Fibroblast of lung (primary cell): Measurements from ENCODE around the gene KAT5. TPM values are rescaled to one million over a fixed set of nuclear protein-coding genes. Genes with fewer than 3 reads are reported as not detected.

Experiments
- DNase-seq, 2 donors: peaks; one replicate each; pipeline versions ENCODE4 v3.0.0 to v3.0.0-alpha.2; 2010; ENCODE audit warnings: low read depth in 2 of 2
- H2AFZ ChIP-seq: 2 replicates; pipeline ENCODE4 v1.5.1; 2012; ENCODE audit warnings: low read length, control low read depth, inconsistent platforms
- H3K27ac ChIP-seq: 2 replicates; pipeline ENCODE4 v1.5.1; 2011; ENCODE audit warnings: low read length, control low read depth; ENCODE audit not compliant: insufficient read depth
- H3K27me3 ChIP-seq: 2 replicates; pipeline ENCODE4 v1.5.1; 2011; ENCODE audit warnings: mild to moderate bottlenecking, low read length; ENCODE audit not compliant: control insufficient read depth, insufficient read depth
- H3K36me3 ChIP-seq: 2 replicates; pipeline ENCODE4 v1.5.1; 2011; ENCODE audit warnings: low read length; ENCODE audit not compliant: control insufficient read depth, insufficient read depth
- H3K4me1 ChIP-seq: 2 replicates; pipeline ENCODE4 v1.5.1; 2011; ENCODE audit warnings: low read length; ENCODE audit not compliant: control insufficient read depth, insufficient read depth; ENCODE audit errors: extremely low read depth
- H3K4me2 ChIP-seq: 2 replicates; pipeline ENCODE4 v1.5.1; 2011; ENCODE audit warnings: low read length, control low read depth; ENCODE audit not compliant: insufficient read depth; ENCODE audit errors: extremely low read depth
- H3K4me3 ChIP-seq, 4 experiments: fragments of 200-600 bp in 1 of 4; sonication (generic) in 1 of 4; replicated peaks in 1 of 4; 2 replicates each; pipeline ENCODE4 v1.5.1; 2011 to 2016; ENCODE audit warnings: low read length in 4 of 4, low read depth in 3 of 4, mild to moderate bottlenecking in 3 of 4, control low read depth in 2 of 4, inconsistent platforms in 1 of 4, mixed read lengths in 1 of 4; ENCODE audit not compliant: insufficient read depth in 1 of 4; ENCODE audit errors: control extremely low read depth in 1 of 4
- H3K79me2 ChIP-seq: 2 replicates; pipeline ENCODE4 v1.5.1; 2012; ENCODE audit warnings: mild to moderate bottlenecking, low read length, inconsistent platforms; ENCODE audit not compliant: control insufficient read depth, insufficient read depth
- H3K9ac ChIP-seq: 2 replicates; pipeline ENCODE4 v1.5.1; 2011; ENCODE audit warnings: mild to moderate bottlenecking, low read length, control low read depth; ENCODE audit not compliant: insufficient read depth
- H3K9me3 ChIP-seq: 2 replicates; pipeline ENCODE4 v1.5.1; 2012; ENCODE audit warnings: low read depth, low read length; ENCODE audit not compliant: control insufficient read depth, insufficient read depth
- H4K20me1 ChIP-seq: 2 replicates; pipeline ENCODE4 v1.5.1; 2011; ENCODE audit warnings: low read length; ENCODE audit not compliant: control insufficient read depth, insufficient read depth; ENCODE audit errors: extremely low read depth
- CTCF ChIP-seq, 2 donors: IDR thresholded peaks in 1 of 2; conservative IDR thresholded peaks in 1 of 2; 1 replicate in 1 of 2; 2 replicates in 1 of 2; pipeline ENCODE4 v1.5.1; 2011 to 2012; ENCODE audit warnings: low read length in 2 of 2, control low read depth in 1 of 2, inconsistent platforms in 1 of 2, low read depth in 1 of 2, mild to moderate bottlenecking in 1 of 2
- EZH2 ChIP-seq: IDR thresholded peaks from 2 replicates; pipeline ENCODE4 v1.5.1; 2012; ENCODE audit warnings: low read length, control low read depth, mild to moderate bottlenecking; ENCODE audit errors: missing control alignments
- polyA plus RNA-seq, 2 donors: library from polyadenylated mRNA; depleted of rRNA in 1 of 2; stranded (reverse) in 1 of 2; unstranded in 1 of 2; fragments of >200 nt; gene quantifications; 2 replicates each; pipeline ENCODE4 v1.2.1, GENCODE V29; 2011 to 2012; ENCODE audit warnings: missing spikeins in 1 of 2
- total RNA-seq: library from RNA; depleted of rRNA; stranded (reverse); fragments of >200 nt; gene quantifications from 2 replicates; pipeline ENCODE4 v1.2.1, GENCODE V29; 2014

Gene KAT5
- total and polyA plus RNA-seq, 2 donors (not counting 1 experiment from before 2014, with no cell fraction given), result 27.8 to 50.4 TPM

GRCh38 chr11:65692367-65692766 lies 19.7 kb upstream of the KAT5 start:
- Histone ChIP-seq H3K79me2 (no peaks in the 10 kb centered on the region), H3K4me2 (no peak overlapping the region), H2AFZ (no peak overlapping the region), H3K9me3 (no peaks in the 10 kb centered on the region), H3K9ac (no peak overlapping the region), H3K4me3 (no peak overlapping the region), H4K20me1 (no peaks in the 10 kb centered on the region), H3K36me3 (no peaks in the 10 kb centered on the region), H3K27ac (no peak overlapping the region), H3K4me1 (no peaks in the 10 kb centered on the region), H3K27me3 (peaks cover 3% of the 10 kb centered on the region)
- DNase-seq, result no peak
- TF ChIP-seq CTCF (conservative IDR thresholded peaks at IDR 0.05 in 1 of 2, IDR thresholded peaks at IDR 0.05 in 1 of 2; ENCODE audit: low read depth in 1 of 2, low read length in 2 of 2) (no peak), EZH2 (no peak)

GRCh38 chr11:65695459-65696241 lies 16.4 kb upstream of the KAT5 start:
- H3K79me2 ChIP-seq, result no peaks in the 10 kb centered on the region
- no peaks in the 10 kb centered on the region for H3K9me3 ChIP-seq
- no peak overlapping the region for H3K4me2 ChIP-seq
- H3K9ac ChIP-seq, result no peak overlapping the region
- TF ChIP-seq CTCF (conservative IDR thresholded peaks at IDR 0.05 in 1 of 2, IDR thresholded peaks at IDR 0.05 in 1 of 2; ENCODE audit: low read depth in 1 of 2, low read length in 2 of 2) (no peak), EZH2 (no peak)
- no peaks in the 10 kb centered on the region for H4K20me1 ChIP-seq
- no peaks in the 10 kb centered on the region for H3K36me3 ChIP-seq
- no peak for DNase-seq
- peaks cover 6% of the 10 kb centered on the region for H3K27me3 ChIP-seq
- no peak overlapping the region for H3K4me3 ChIP-seq
- H3K4me1 ChIP-seq, result no peaks in the 10 kb centered on the region
- no peak overlapping the region for H2AFZ ChIP-seq
- H3K27ac ChIP-seq, result no peak overlapping the region

- no peak for TF ChIP-seq EZH2
- TF ChIP-seq CTCF (conservative IDR thresholded peaks at IDR 0.05 in 1 of 2, IDR thresholded peaks at IDR 0.05 in 1 of 2; ENCODE audit: low read depth in 1 of 2, low read length in 2 of 2), result no peak
- Histone ChIP-seq H3K4me1 (no peaks in the 10 kb centered on the region), H4K20me1 (no peaks in the 10 kb centered on the region), H3K9me3 (no peaks in the 10 kb centered on the region), H3K79me2 (no peaks in the 10 kb centered on the region), H3K4me3 (no peak overlapping the region), H2AFZ (no peak overlapping the region), H3K4me2 (no peak overlapping the region), H3K27ac (no peak overlapping the region), H3K36me3 (no peaks in the 10 kb centered on the region), H3K27me3 (peaks cover 6% of the 10 kb centered on the region), H3K9ac (no peak overlapping the region)
- DNase-seq, result no peak
These were observed 15.1 kb upstream of the KAT5 start for GRCh38 chr11:65696802-65697552.
